ENCODE results near the gene PCDHB7. TPM values are rescaled to one million over a fixed set of nuclear protein-coding genes. Genes with fewer than 3 reads are reported as not detected.
"Not testable (repeated sequence)": the region's sequence is repeated elsewhere in the genome, so short reads cannot be mapped to it uniquely, and the experiment has no call there.

PCDHB7 gene
- polyA plus RNA-seq (ENCODE audit: insufficient read length): 1.9 TPM

DNA sequence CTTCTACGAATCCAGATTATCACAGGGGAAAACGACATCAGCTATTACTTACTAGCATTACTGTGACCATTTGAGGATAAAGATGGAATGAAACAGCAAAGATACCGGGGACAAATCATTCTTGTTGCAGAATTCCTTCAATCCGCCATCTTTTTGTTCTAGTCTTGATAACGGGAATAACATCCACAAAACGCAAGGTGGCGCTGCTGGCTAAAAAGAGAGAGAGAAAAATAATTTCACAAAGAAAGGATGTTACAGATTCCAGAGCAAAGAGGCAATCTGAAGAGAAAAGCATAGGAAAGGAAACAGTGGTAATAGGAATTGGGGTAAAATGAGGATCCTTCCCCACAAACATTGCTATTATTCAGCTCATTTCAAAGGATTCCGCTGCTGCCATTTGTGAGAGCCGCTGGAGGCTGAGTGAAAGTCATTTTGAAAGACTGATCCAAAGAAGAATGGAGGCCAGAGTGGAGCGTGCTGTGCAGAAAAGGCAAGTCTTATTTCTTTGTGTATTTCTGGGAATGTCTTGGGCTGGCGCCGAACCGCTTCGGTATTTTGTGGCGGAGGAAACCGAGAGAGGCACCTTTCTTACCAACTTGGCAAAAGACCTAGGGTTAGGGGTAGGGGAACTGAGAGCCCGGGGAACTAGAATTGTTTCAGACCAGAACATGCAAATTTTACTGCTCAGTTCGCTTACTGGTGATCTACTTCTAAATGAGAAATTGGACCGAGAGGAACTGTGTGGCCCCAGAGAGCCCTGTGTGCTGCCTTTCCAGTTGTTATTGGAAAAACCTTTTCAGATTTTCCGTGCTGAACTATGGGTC lies at the start of gene PCDHB7:
Gene PCDHB7 (plus strand): TSS at position 264 of the 824 bp plus-strand sequence. CDS start 192 bp downstream, at position 456.
- no peak for DNase-seq (ENCODE audit: low read depth)

- DNase-seq (ENCODE audit: low read depth): not testable (repeated sequence)
Observed at GRCh38 chr5:141123396-141124135, 48.9 kb upstream of the PCDHB7 start.

GRCh38 chr5:141127305-141127704 lies 45.1 kb upstream of the PCDHB7 start:
- DNase-seq (ENCODE audit: low read depth): no peak

- DNase-seq (ENCODE audit: low read depth): no peak
Observed at GRCh38 chr5:141135030-141135717, 37.3 kb upstream of the PCDHB7 start, which contains the start of gene PCDHB5. Gene PCDHB5, plus strand, starts transcription at chr5:141135206. Its CDS starts 229 bp downstream, at chr5:141135435.

DNA sequence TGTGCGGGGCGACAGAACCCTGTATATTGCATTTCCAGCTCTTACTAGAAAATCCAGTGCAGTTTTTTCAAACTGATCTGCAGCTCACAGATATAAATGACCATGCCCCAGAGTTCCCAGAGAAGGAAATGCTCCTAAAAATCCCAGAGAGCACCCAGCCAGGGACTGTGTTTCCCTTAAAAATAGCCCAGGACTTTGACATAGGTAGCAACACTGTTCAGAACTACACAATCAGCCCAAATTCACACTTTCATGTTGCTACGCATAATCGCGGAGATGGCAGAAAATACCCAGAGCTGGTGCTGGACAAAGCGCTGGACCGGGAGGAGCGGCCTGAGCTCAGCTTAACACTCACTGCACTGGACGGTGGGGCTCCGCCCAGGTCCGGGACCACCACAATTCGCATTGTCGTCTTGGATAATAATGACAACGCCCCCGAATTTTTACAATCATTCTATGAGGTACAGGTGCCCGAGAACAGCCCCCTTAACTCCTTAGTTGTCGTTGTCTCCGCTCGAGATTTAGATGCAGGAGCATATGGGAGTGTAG lies 36.7 kb upstream of the PCDHB7 start:
- DNase-seq (ENCODE audit: low read depth): no peak

DNA sequence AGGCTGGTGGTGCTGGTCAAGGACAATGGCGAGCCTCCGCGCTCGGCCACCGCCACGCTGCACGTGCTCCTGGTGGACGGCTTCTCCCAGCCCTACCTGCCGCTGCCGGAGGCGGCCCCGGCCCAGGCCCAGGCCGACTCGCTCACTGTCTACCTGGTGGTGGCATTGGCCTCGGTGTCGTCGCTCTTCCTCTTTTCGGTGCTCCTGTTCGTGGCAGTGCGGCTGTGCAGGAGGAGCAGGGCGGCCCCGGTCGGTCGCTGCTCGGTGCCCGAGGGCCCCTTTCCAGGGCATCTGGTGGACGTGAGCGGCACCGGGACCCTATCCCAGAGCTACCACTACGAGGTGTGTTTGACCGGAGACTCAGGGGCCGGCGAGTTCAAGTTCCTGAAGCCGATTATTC lies 35.1 kb upstream of the PCDHB7 start:
- not testable (repeated sequence) for DNase-seq (ENCODE audit: low read depth)

DNA sequence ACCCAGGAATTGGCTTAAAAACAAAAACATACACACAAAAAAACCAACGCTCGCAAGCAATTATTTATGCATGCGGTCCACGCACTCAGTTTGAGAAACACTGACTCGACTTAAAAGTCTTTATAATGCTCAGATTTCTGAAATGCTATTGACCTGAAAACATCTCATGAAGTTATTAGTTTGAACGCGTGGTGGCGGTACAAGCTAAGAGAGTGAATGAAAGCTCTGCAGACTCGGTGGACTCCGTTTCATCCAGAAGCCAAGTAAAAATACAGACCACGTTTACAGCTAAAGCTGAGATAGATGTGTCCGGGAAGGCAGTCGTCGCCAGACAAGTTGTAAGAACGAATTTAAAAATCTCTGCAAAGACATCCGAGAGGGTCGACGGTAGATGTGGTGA lies 22.6 kb upstream of the PCDHB7 start, which contains the start of gene PCDHB6:
Gene PCDHB6 (plus strand): TSS at position 246 of the 400 bp plus-strand sequence. CDS start 201 bp downstream, outside the sequence.
- DNase-seq (ENCODE audit: low read depth): no peak

GRCh38 chr5:141150224-141150992 lies 22.0 kb upstream of the PCDHB7 start:
- no peak for DNase-seq (ENCODE audit: low read depth)

GRCh38 chr5:141150993-141151325 lies 21.5 kb upstream of the PCDHB7 start:
- DNase-seq (ENCODE audit: low read depth): no peak

GRCh38 chr5:141151632-141152031 lies 20.8 kb upstream of the PCDHB7 start:
- DNase-seq (ENCODE audit: low read depth): not testable (repeated sequence)

GRCh38 chr5:141152096-141152495 lies 20.3 kb upstream of the PCDHB7 start:
- not testable (repeated sequence) for DNase-seq (ENCODE audit: low read depth)

DNA sequence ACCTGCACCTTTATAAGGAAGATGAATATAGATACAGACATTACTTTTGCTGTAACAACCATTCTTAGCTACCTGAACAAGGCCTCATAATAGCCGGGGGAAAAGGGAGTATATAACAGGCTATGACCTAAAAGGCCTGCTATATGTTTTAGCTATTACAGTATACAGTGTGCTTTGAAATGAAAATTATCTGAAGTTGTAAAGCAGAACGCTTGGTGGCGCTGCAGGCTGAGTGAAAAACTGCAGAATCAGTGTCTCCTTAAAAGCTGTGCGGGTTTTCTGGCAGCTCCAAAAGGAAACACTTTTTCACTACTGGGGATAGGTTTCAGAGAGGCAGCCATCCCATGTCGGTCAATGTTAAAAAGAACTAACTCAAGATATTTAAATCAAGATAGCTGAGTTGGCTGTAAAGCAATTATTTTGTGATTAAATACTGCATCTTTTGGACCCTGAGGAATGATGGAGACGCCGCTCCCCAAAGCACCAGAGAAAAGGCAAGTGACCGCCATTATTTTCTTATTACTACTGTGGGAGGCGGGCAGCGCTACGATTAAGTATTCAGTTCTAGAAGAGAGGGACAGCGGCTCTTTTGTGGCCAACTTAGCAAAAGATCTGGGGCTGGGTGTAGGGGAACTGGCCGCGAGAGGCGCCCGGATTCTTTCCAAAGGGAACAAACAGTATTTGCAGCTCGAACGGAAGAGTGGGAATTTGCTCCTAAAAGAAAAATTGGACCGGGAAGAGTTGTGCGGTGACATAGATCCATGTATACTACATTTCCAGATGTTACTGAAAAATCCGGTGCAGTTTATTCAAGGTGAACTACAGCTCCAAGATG lies 16.7 kb upstream of the PCDHB7 start:
- DNase-seq (ENCODE audit: low read depth): no peak

GRCh38 chr5:141157356-141157755 lies 15.1 kb upstream of the PCDHB7 start:
- not testable (repeated sequence) for DNase-seq (ENCODE audit: low read depth)

- not testable (repeated sequence) for DNase-seq (ENCODE audit: low read depth)
Observed at GRCh38 chr5:141157901-141158300, 14.5 kb upstream of the PCDHB7 start.

DNA sequence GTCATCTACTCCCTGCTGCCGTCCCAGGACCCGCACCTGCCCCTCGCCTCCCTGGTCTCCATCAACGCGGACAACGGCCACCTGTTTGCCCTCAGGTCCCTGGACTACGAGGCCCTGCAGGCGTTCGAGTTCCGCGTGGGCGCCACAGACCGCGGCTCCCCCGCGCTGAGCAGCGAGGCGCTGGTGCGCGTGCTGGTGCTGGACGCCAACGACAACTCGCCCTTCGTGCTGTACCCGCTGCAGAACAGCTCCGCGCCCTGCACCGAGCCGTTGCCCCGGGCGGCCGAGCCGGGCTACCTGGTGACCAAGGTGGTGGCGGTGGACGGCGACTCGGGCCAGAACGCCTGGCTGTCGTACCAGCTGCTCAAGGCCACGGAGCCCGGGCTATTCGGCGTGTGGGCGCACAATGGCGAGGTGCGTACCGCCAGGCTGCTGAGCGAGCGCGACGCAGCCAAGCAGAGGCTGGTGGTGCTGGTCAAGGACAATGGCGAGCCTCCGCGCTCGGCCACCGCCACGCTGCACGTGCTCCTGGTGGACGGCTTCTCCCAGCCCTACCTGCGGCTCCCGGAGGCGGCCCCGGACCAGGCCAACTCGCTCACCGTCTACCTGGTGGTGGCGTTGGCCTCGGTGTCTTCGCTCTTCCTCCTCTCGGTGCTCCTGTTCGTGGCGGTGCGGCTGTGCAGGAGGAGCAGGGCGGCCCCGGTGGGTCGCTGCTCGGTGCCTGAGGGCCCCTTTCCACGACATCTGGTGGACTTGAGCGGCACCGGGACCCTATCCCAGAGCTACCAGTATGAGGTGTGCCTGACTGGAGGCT lies 2.1 kb downstream of the PCDHB7 start:
- DNase-seq (ENCODE audit: low read depth): not testable (repeated sequence)

- DNase-seq (ENCODE audit: low read depth): no peak
Observed at GRCh38 chr5:141175933-141176332, 3.5 kb downstream of the PCDHB7 start.

DNA sequence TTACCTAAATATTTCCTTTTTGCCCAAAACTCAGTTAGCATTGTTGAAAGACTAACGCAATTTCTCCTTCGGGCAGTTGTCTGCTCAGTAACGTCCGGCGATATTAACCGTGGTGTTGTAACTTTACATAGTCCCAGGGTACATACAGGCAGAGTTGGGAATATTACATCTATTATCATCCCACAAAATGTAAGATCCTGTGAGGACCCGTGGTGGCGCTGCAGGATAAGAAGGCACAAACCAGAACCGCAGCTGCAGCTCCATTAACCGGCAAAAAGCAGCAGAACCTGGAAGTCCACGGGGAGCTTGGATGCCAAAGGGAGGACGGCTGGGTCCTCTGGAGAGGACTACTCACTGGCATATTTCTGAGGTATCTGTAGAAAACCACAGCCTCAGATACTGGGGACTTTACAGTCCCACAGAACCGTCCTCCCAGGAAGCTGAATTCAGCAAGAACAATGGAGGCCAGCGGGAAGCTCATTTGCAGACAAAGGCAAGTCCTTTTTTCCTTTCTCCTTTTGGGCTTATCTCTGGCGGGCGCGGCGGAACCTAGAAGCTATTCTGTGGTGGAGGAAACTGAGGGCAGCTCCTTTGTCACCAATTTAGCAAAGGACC lies 5.2 kb downstream of the PCDHB7 start, which contains the start of gene PCDHB8:
Gene PCDHB8 (plus strand): TSS at position 214 of the 615 bp plus-strand sequence. CDS start 245 bp downstream, at position 459.
- not testable (repeated sequence) for DNase-seq (ENCODE audit: low read depth)

DNA sequence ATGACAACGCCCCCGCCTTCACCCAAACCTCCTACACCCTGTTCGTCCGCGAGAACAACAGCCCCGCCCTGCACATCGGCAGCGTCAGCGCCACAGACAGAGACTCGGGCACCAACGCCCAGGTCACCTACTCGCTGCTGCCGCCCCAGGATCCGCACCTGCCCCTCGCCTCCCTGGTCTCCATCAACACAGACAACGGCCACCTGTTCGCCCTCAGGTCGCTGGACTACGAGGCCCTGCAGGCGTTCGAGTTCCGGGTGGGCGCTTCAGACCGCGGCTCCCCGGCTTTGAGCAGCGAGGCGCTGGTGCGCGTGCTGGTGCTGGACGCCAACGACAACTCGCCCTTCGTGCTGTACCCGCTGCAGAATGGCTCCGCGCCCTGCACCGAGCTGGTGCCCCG lies 6.9 kb downstream of the PCDHB7 start:
- not testable (repeated sequence) for DNase-seq (ENCODE audit: low read depth)
